K562 (cell line): ENCODE results near the gene FAM53B. TPM values are rescaled to one million over a fixed set of nuclear protein-coding genes. Genes with fewer than 3 reads are reported as not detected.

Experiments
- ATAC-seq: fragments of 200-7000 bp; cut with Tn5 transposase; 3 replicates; pipeline ENCODE4 v1.9.1; 2020; ENCODE audit warnings: moderate library complexity
- BruUV-seq: library from RNA; stranded (reverse); fragments of 400-500 nt; replicated peaks from 2 replicates; lab custom pipeline; 2021; lab: Mats Ljungman, UMichigan
- CTCF ChIA-PET: fragments of 300-600 bp; formaldehyde crosslinking; extraction: SDS; loops from one replicate; lab custom pipeline; 2021; ENCODE audit warnings: low intra/inter-chr PET ratio; lab: Yijun Ruan, JAX
- POLR2A ChIA-PET: fragments of 300-600, 350-650 bp; sonication (Branson Sonifier 250); formaldehyde crosslinking; extraction: SDS; loops from one replicate; lab custom pipeline; 2021; ENCODE audit warnings: antibody characterized with exemption, inconsistent platforms; lab: Yijun Ruan, JAX
- DNase-seq, 4 experiments: peaks; one replicate each; pipeline versions ENCODE4 v3.0.0 to v3.0.0-alpha.2; 2011 to 2018; ENCODE audit warnings: low spot score in 3 of 4, mixed read lengths in 3 of 4; ENCODE audit errors: extremely low read depth in 1 of 4
- FAIRE-seq: peaks from 2 replicates; lab custom pipeline; 2011; peaks lifted over from hg19 to GRCh38; lab: Jason Lieb, UNC
- H2AFZ ChIP-seq: 2 replicates; pipeline ENCODE4 v1.6.0; 2011; ENCODE audit warnings: low read depth, low read length, control low read depth, inconsistent platforms
- H3K27ac ChIP-seq: fragments of 200-600 bp; 3 replicates; pipeline ENCODE4 v1.8.0; 2011; ENCODE audit warnings: low read depth, mild to moderate bottlenecking, control low read depth, inconsistent platforms, low read length, moderate library complexity, mixed read lengths; ENCODE audit errors: extremely low read depth
- H3K27me3 ChIP-seq, 2 experiments: fragments of 300-600 bp in 1 of 2; 2 replicates in 1 of 2; 3 replicates in 1 of 2; pipeline versions ENCODE4 v1.6.0 to v1.8.0; 2011; ENCODE audit warnings: inconsistent platforms in 2 of 2, low read length in 2 of 2, mild to moderate bottlenecking in 1 of 2, mixed read lengths in 1 of 2, moderate library complexity in 1 of 2; ENCODE audit not compliant: control insufficient read depth in 2 of 2, insufficient read depth in 2 of 2
- H3K36me3 ChIP-seq: fragments of 300-600 bp; 3 replicates; pipeline ENCODE4 v1.8.0; 2011; ENCODE audit warnings: mild to moderate bottlenecking, low read length, inconsistent platforms; ENCODE audit not compliant: control insufficient read depth, insufficient read depth
- H3K4me1 ChIP-seq, 2 experiments: fragments of 200-600 bp in 1 of 2; replicated peaks in 1 of 2; 2 replicates in 1 of 2; 3 replicates in 1 of 2; pipeline versions ENCODE4 v1.5.1 to v1.8.0; 2011; ENCODE audit warnings: inconsistent platforms in 2 of 2, low read length in 2 of 2, mild to moderate bottlenecking in 1 of 2, mixed read lengths in 1 of 2, moderate library complexity in 1 of 2; ENCODE audit not compliant: control insufficient read depth in 2 of 2, insufficient read depth in 2 of 2
- H3K4me2 ChIP-seq: 2 replicates; pipeline ENCODE4 v1.6.1; 2011; ENCODE audit warnings: low read length, control low read depth, inconsistent platforms, mixed read lengths; ENCODE audit not compliant: insufficient read depth
- H3K4me3 ChIP-seq: fragments of 200-600 bp; sonication (generic), shearing (Covaris generic); 2 replicates; pipeline ENCODE4 v1.5.1; 2016; ENCODE audit warnings: control low read depth, inconsistent platforms
- H3K79me2 ChIP-seq: fragments of 200-600 bp; 3 replicates; pipeline ENCODE4 v1.8.0; 2011; ENCODE audit warnings: low read length, inconsistent platforms; ENCODE audit not compliant: control insufficient read depth, insufficient read depth
- H3K9ac ChIP-seq, 2 experiments: 2 replicates each; pipeline versions ENCODE4 v1.6.0 to v1.6.1; 2011; ENCODE audit warnings: low read depth in 2 of 2, low read length in 2 of 2, control low read depth in 1 of 2, inconsistent platforms in 1 of 2, mild to moderate bottlenecking in 1 of 2, mixed read lengths in 1 of 2; ENCODE audit not compliant: insufficient read depth in 1 of 2
- H3K9me1 ChIP-seq: one replicate; pipeline ENCODE4 v1.6.0; 2011; ENCODE audit warnings: inconsistent platforms, mild to moderate bottlenecking, low read length, moderate library complexity; ENCODE audit not compliant: control insufficient read depth, insufficient read depth
- H3K9me3 ChIP-seq: replicated peaks from 2 replicates; pipeline ENCODE4 v1.5.1; 2011; ENCODE audit warnings: low read depth, low read length, inconsistent platforms; ENCODE audit not compliant: control insufficient read depth, insufficient read depth
- H4K20me1 ChIP-seq: replicated peaks from 2 replicates; pipeline ENCODE4 v1.6.1; 2011; ENCODE audit warnings: low read length, inconsistent platforms, mixed read lengths; ENCODE audit not compliant: control insufficient read depth, insufficient read depth
- CHCHD3 ChIP-seq: fragments of 250-450 bp; sonication (Bioruptor Pico); IDR thresholded peaks from 2 replicates; pipeline ENCODE4 v2.1.2; 2022; ENCODE audit warnings: mild to moderate bottlenecking
- HOXB6 ChIP-seq: fragments of 250-450 bp; sonication (Bioruptor Pico); IDR thresholded peaks from 2 replicates; pipeline ENCODE4 v1.5.1; 2022; ENCODE audit warnings: mild to moderate bottlenecking, borderline replicate concordance
- NR0B1 ChIP-seq: fragments of 450-650 bp; IDR thresholded peaks from one replicate; pipeline ENCODE4 v1.6.1; 2018; ENCODE audit warnings: mild to moderate bottlenecking, moderate library complexity; ENCODE audit not compliant: partially characterized antibody
- PHF20 ChIP-seq: fragments of 450-650 bp; IDR thresholded peaks from 2 replicates; pipeline ENCODE4 v1.6.1; 2018; ENCODE audit not compliant: partially characterized antibody
- PHTF2 ChIP-seq: fragments of 250-450 bp; sonication (Bioruptor Pico); IDR thresholded peaks from 2 replicates; pipeline ENCODE4 v1.5.0; 2021; ENCODE audit warnings: mild to moderate bottlenecking
- SNAPC5 ChIP-seq: fragments of 250-450 bp; sonication (Bioruptor Pico); IDR thresholded peaks from 2 replicates; pipeline ENCODE4 v1.8.0; 2021; ENCODE audit warnings: moderate library complexity, mild to moderate bottlenecking, inconsistent platforms
- TBP ChIP-seq: optimal IDR thresholded peaks from 2 replicates; pipeline ENCODE3; 2011; ENCODE audit warnings: low read depth, low read length, improper control_type of control experiment
- TCF7L2 ChIP-seq: fragments of 150-350 bp; IDR thresholded peaks from 2 replicates; pipeline ENCODE4 v1.6.1; 2016; ENCODE audit warnings: low read depth, mild to moderate bottlenecking, low read length, moderate library complexity
- ZFX ChIP-seq: sonication (generic); formaldehyde crosslinking; IDR thresholded peaks from 2 replicates; pipeline ENCODE4 v1.8.0; 2022; ENCODE audit warnings: mild to moderate bottlenecking, missing genetic modification reagents, moderate library complexity
- ZNF174 ChIP-seq: fragments of 250-450 bp; sonication (Bioruptor Pico); IDR thresholded peaks from 2 replicates; pipeline ENCODE4 v1.4.0; 2020; ENCODE audit warnings: mild to moderate bottlenecking
- ZNF197 ChIP-seq: fragments of 200-800 bp; sonication (Bioruptor generic); IDR thresholded peaks from 2 replicates; pipeline ENCODE4 v1.6.1; 2016; ENCODE audit warnings: low read depth, missing genetic modification characterization, missing compliant biosample characterization
- ZNF280B ChIP-seq: fragments of 250-450 bp; sonication (Bioruptor Pico); IDR thresholded peaks from 2 replicates; pipeline ENCODE4 v1.5.1; 2021; ENCODE audit warnings: mild to moderate bottlenecking
- WGBS: fragments of 100-300 bp; shearing (Covaris generic); methylation state at CpG from one replicate; pipeline ENCODE4 v1.1.6; 2016; ENCODE audit warnings: low coverage, mixed read lengths; ENCODE audit not compliant: insufficient coverage; ENCODE audit errors: missing lambda C conversion rate; 5-methylcytosine and 5-hydroxymethylcytosine counted together
- in situ Hi-C: fragments of 300-500 bp; cut with MboI; formaldehyde crosslinking; loops from 4 replicates; pipeline ENCODE4 v1.15.0; 2018; ENCODE audit warnings: inconsistent platforms, mixed read lengths
- intact Hi-C: fragments of 100-400 bp; cut with micrococcal nuclease; formaldehyde crosslinking; loops from 2 replicates; pipeline ENCODE4 v1.14.2; 2022
- polyA plus RNA-seq, 8 experiments: library from polyadenylated mRNA; depleted of rRNA in 4 of 8; stranded (reverse) in 5 of 8; unstranded in 3 of 8; fragments of >200 nt; fragmentation: Nextera tagmentation in 2 of 8; fragmentation: Illumina TruSeq in 1 of 8; extraction: Ambion mirVana in 2 of 8; extraction: Trizol in 1 of 8; gene quantifications; 2 replicates each; pipeline versions ENCODE4 v1.2.1 to v1.2.3, GENCODE V29; 2011 to 2014; ENCODE audit warnings: inconsistent platforms in 1 of 8, missing spikeins in 1 of 8
- total RNA-seq, 7 experiments: library from RNA; depleted of rRNA in 6 of 7; stranded (reverse); fragments of >200 nt in 6 of 7; fragmentation: Illumina TruSeq in 2 of 7; extraction: Trizol in 2 of 7; gene quantifications; 2 replicates each; pipeline versions ENCODE4 v1.2.1 to v1.2.3, GENCODE V29; 2011 to 2021; ENCODE audit warnings: low replicate concordance in 1 of 7

Gene FAM53B
- total and polyA plus RNA-seq, 9 of the 15 experiments (the other 6 are each of a cell fraction or from before 2014, with no cell fraction given): 0.03 to 16.5 (median 5.0) TPM

GRCh38 chr10:124691421-124692099, 52.6 kb downstream of the FAM53B start:
- H2AFZ ChIP-seq: no peak overlapping the region
- H3K27ac ChIP-seq: peak overlapping the region; percentile 68; the same call in 2 of the 3 replicates
- H3K27me3 ChIP-seq: no peaks in the 10 kb centered on the region
- peak overlapping the region in 1 of 2 experiments; percentile 62; a peak in 2 of 4 replicates for H3K9ac ChIP-seq
- in situ Hi-C loops: no loop called here
- no peak for FAIRE-seq
- intact Hi-C loops: loop anchor here (2.0 kb wide), 1 partner anchor 49 kb away; no protein-coding TSS in a partner anchor
- peaks cover 51 to 53% of the 10 kb centered on the region in 2 experiments for H3K4me1 ChIP-seq
- peaks cover 7% of the 10 kb centered on the region; the same call in 2 of the 3 replicates for H3K79me2 ChIP-seq
- no peaks in the 10 kb centered on the region for H3K9me3 ChIP-seq
- ChIA-PET CTCF (no interaction called here), POLR2A (interaction anchor here (0.8 to 1.1 kb wide), 3 partner anchors 12 to 225 kb away, joined by 3 to 4 read pairs (median 3); no protein-coding TSS in a partner anchor)
- WGBS: 86% methylated on average over 7 of the region's 11 CpGs
- no peak for DNase-seq
- ATAC-seq: no peak
- no TSS peak for BruUV-seq
- no peak for TF ChIP-seq SNAPC5
- H4K20me1 ChIP-seq: no peaks in the 10 kb centered on the region
- H3K4me3 ChIP-seq: no peak overlapping the region
- H3K4me2 ChIP-seq: no peak overlapping the region
- peaks cover 2% of the 10 kb centered on the region for H3K9me1 ChIP-seq
- H3K36me3 ChIP-seq: peaks cover 44% of the 10 kb centered on the region

DNA sequence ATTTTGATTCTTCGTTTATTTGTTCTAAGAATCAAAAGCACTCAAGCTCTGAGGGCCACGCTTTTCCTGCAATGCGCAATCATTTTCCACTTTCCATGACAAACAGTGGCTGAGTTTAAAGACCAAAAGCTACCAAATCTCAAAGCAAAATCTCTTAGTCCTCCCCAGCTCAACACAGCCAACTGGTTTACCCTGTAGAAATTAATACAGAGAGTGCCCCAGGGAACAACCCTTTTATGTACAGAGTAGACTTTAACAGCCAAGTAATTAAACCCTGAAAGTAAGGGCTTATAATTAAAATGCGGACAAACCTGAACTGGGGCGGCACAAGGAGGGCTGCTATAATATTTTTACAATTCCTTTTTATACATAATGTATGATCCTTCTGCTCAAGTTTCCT, 53.2 kb downstream of the FAM53B start:
- CTCF ChIA-PET: interaction anchor here (0.6 kb wide), 1 partner anchor 390 kb away, joined by 3 read pairs; no protein-coding TSS in a partner anchor
- no peaks in the 10 kb centered on the region for H4K20me1 ChIP-seq

More for the DNA sequence above, 53.2 kb downstream of the FAM53B start:
- Histone ChIP-seq H3K27ac (0 out of 3 replicates have a peak overlapping the region, but pooled peaks have one; percentile 68), H3K9me3 (no peaks in the 10 kb centered on the region), H3K4me1 (peaks cover 51 to 53% of the 10 kb centered on the region in 2 experiments), H3K79me2 (peaks cover 7% of the 10 kb centered on the region; the same call in 2 of the 3 replicates), H3K9me1 (peaks cover 2% of the 10 kb centered on the region), H3K4me3 (no peak overlapping the region), H3K4me2 (no peak overlapping the region), H3K36me3 (peaks cover 44% of the 10 kb centered on the region), H2AFZ (no peak overlapping the region), H3K9ac (no peak overlapping the region), H3K27me3 (no peaks in the 10 kb centered on the region)
- POLR2A ChIA-PET: interaction anchor here (0.8 to 1.0 kb wide), 2 partner anchors 13 to 14 kb away, joined by 3 to 4 read pairs; no protein-coding TSS in a partner anchor
- DNase-seq: no peak
- no peak for ATAC-seq
- in situ Hi-C loops: no loop called here
- intact Hi-C loops: no loop called here
- no peak for FAIRE-seq
- 88% methylated on average over 5 of the region's 5 CpGs for WGBS
- TF ChIP-seq TCF7L2: no peak
- no peak for TF ChIP-seq ZNF197
- no peak for TF ChIP-seq ZFX
- no peak for TF ChIP-seq PHF20
- TF ChIP-seq ZNF174 (CRISPR knock-in tag): no peak
- no peak for TF ChIP-seq ZNF280B (CRISPR knock-in tag)
- no peak for TF ChIP-seq NR0B1
- TF ChIP-seq TBP: no peak
- no peak for TF ChIP-seq PHTF2 (CRISPR knock-in tag)
- TF ChIP-seq HOXB6 (CRISPR knock-in tag): no peak
- no peak for TF ChIP-seq CHCHD3
- no TSS peak for BruUV-seq
